ENCODE results near the gene STRC.
"Not testable (repeated sequence)": the region's sequence is repeated elsewhere in the genome, so short reads cannot be mapped to it uniquely, and the experiment has no call there.

STRC gene

DNA sequence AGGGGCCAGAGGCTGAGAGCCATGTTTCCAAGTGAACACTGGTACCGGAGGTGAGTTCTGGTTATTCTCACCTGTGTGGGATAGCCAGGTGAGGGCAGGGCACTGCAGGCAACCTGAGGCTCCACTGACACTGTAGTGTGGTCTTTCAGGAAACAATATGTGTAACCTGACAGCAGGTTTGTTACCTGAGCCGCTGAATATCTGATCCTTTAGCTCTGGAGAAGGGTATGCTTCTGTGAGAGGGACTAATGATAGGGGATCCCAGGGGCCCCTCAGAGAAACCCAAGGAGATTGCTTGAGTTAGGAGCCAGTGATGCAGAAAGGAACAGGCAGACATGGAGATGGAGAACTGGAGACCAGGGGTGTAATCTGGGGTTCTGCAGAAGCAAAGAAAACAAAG lies at the start of gene STRC:
Gene STRC (minus strand): TSS at position 101 of the 400 bp plus-strand sequence. CDS start 78 bp downstream, at position 23.
- not testable (repeated sequence) for DNase-seq

DNA sequence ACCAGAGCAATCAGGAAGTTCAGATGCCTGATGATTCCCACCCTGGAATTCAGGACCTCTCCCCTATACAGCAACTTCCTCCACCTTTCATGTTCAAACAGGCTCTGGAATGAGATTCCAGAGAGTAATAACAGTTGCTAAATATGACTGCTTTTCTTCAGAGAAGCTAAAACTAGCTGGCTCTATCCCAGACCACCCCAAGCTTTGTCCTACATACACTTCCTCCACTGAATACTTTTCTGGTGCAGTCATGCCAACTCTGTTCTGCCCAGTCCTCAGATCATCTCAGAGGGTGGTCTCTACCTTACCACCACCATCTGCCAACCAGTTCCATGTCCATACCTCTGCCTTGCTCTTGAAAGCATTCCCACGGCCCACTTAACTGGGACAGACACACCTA lies 47.6 kb upstream of the STRC start:
- not testable (repeated sequence) for DNase-seq

DNA sequence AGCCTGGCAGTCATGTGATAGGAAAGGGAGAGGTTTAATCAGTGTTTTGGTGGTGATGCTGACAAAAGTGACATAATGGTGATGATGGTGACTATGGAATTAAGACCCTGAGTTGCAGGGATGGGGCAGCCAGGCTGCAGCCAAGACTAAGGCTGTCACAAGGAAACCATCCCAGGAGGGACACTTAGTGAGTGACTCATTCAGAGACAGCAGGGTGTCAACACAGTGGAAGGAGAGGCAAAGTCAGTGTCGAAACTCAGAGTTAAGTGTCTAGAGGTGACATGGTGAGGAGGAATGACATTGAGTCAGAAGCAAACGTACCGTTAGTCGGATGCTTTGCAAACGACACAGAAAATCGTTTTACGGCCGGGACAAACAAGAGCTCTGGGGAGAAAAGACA lies 44.7 kb upstream of the STRC start:
- DNase-seq, result not testable (repeated sequence)

DNA sequence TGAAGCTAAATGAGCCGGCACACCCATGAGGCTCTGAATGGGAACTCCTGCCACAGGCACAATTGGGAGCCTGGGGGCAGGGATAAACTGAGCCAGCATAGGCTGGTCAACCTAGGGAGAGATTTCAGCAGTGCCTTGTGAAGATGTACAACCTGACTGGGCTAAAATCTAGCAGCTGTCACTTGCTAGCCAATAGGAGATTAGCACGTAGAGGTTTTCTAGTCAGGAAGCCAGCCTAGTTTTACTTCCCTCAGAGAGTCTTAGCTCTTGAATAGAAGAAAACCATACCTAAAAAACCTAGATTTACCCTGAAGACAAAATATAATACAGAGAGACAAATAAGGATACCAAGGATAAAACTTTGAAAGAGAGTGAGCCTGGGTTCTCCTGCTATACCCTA lies 43.7 kb upstream of the STRC start:
- not testable (repeated sequence) for DNase-seq

DNA sequence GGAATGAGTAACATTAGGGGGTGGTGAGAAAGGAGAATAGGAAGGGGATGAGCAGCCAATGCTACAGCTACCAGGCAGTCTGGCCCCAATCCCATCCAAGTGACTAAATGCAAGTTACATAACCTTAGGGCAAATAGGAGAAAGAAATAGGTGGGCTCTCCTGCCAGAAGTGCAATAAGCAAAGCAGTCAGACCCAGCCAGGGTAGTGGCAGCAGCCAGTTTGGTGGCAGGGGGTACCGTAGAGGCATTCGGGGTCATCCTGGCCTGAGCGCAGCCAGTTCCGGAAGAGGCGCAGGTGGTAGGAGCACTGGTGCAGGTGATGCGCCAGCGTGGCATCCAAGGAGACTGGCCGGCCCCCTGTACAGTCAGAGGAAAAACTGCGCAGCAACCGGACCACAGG lies 41.1 kb upstream of the STRC start:
- not testable (repeated sequence) for DNase-seq

DNA sequence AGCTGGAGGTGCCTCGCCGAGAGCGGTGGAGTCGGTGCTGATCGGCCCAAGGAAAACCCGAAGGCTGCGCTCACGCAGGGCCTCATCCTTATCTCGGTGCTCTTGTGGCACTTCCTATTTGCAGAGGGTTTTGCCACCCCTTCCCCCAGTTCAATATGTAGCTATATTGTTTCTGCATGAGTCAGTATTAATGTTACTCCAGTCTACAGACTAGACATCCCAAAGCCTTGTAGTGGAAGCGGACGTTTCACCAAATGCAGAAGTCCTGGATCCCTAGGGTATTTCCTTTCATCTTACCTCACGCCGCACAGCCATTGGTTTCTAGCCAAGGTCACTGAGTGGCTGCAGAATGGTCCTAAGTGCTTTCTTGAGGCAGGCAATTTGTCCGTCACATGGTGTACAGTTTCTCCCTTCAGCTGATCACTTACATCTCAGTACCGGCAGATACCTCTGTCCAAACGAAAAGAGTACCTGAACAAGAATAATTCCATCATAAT lies 30.9 kb upstream of the STRC start:
- DNase-seq, result not testable (repeated sequence)

DNA sequence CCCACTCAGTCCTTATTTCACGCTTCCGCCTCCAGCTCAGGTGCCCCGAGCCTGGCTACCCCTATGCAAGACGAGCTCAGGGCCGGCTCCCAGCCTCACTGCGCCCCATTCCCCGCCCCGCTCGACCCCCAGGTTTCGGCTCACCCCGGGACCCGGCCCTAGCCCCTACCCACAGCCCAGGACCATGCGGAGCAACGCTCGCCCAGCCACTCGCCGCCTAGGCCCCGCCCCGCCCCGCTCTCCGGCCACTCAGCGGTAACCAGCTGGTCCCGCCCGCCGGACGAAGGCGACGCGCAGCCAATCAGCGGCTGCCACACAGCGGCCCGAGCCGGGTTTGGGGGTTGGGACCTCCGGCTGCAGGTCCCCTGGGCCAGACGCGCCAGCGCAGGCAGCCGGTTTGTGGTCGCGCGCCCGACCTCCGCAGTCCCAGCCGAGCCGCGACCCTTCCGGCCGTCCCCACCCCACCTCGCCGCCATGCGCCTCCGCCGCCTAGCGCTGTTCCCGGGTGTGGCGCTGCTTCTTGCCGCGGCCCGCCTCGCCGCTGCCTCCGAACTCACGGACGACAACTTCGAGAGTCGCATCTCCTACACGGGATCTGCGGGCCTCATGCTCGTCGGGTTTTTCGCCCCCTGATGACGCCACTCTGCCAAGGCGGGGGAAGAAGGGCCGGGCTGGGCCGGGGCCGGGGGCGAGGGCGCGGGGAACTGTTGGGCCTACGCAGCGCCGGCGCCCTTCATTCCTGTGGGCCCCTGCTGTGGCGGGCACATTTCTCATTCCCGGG lies 30.2 kb upstream of the STRC start, which contains the start of gene CATSPER2:
Gene CATSPER2 (minus strand): TSS at position 196 of the 781 bp plus-strand sequence. CDS start 783 bp downstream, outside the sequence.
- no peak for DNase-seq

DNA sequence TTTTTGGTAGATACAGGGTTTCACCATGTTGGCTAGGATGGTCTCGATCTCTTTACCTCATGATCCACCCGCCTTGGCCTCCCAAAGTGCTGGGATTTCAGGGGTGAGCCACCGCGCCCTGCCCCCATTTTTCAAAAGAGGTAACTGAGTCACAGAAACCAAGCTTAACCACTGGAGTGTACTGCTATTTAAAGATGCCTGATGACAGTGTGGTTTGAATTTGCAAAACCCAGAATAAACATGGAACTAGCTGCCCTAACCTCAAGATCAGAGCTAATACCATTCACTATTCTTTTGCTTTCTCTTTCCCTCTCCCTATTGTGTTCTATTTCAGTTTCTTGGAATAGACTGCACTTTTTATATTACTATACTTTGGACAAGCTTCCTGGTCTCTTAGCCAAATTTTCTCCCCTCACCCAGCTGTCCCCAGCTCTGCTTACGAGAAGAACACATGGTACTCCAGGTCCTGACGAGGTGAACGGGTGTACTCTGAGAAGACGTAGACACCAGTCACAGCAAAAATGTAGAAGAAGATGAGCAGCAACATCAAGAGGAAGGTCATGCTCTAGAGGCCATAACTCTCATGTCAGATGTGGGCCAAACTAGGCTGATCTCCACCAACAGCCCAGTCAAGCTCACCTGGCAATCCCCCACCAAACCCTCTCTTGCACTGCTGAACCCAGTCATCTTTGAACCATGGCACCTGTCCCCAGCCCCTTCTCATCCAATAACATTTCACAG lies 20.0 kb upstream of the STRC start:
- not testable (repeated sequence) for DNase-seq

DNA sequence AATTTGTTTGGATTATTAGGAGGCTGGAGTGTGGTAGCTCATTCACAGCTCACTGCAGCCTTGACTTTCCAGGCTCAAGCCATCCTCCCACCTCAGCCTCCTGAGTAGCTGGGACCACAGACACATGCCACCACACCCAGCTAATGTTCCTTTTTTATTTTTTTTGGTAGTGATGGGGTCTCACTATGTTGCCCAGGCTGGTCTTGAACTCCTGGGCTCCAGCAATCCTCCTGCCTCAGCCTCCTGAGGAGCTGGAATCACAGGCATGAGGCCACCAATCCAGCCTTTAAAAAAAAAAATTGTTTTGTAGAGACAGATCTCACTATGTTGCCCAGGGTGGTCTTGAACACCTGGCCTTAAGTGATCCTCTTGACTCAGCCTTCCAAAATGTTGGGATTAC lies 8.3 kb upstream of the STRC start:
- DNase-seq, result not testable (repeated sequence)

DNA sequence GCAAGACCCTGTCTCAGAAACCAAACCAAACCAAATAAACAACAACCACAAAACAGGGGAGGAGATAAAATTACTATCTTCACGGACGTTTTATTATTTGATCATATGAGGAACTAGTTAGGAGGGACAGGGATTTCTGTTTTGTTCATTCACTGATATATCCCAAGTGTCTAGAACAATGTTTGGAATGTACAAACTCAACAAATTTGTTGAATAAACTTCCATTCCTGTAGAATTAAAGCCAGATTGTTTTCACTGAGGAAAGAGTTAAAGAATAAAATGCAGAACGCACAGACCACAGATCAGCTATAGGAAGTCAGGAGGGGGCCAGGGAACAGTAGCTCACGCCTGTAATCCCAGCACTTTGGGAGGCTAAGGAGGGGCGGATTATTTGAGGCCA lies 6.5 kb upstream of the STRC start:
- DNase-seq, result no peak

DNA sequence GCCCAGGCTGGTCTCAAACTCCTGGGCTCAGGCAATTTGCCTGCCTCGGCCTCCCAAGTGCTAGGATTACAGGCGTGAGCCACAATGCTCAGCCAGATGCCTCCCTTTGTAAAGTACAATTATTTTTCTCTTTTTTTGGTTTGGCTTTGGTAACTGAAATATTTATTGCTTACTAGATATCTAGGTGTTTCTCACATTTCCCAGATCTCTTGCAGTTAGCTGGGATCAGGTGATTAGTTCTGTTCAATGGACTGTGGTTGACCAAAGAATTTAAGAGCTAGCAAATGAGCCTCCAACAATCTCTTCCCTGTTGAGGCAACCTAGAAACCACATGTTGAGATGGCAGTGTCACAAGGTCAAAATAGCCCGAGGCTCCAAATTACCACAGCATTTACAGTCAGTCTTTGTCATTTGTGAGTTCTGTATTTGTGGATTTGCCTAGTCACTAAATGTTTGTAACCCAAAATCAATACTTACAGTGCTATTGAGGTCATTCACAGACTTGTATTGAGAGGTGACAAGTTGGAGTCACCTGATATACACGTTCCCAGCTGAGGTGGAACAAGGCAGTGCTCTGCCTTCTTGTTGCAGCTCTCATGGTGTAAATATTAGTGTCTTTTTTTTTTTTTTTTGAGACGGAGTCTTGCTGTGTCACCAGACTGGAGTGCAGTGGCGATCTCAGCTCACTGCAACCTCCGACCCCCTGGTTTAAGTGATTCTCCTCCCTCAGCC lies 3.6 kb upstream of the STRC start:
- DNase-seq, result not testable (repeated sequence)

DNA sequence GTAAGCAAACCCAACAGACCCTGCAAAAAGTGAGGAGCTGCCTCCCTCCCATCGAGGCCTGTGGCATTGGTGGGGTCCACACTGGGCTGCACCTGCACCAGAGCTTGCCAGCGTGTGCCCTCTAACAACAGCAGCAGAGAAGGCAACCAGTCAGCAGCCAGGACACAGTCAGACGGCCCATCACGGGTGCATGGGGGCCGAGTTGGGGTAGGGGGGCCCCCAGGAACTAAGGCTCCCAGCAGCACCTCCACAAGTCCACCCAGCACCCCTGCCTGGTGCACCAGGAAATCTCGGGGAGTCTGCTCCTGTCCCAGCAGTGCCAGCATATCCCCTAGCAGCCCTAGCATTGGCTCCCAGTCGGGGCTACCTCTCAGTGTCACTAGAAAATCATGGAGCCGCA lies 850 bp downstream of the STRC start:
- DNase-seq, result not testable (repeated sequence)

DNA sequence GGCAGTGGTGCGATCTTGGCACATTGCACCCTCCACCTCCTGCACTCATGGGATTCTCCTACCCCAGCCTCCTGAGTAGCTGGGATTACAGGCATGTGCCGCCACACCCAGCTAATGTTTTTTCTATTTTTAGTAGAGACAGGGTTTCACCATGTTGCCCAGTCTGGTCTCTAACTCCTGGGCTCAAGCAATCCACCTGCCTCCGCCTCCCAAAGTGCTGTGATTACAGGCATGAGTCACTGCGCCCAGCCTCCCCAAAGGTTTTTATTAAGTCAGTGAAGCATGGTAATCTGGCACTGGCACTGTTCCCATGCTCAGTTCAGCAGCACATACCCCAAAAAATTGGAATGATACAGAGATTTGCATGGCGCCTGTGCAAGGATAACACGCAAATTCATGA lies 16.4 kb downstream of the STRC start:
- not testable (repeated sequence) for DNase-seq

DNA sequence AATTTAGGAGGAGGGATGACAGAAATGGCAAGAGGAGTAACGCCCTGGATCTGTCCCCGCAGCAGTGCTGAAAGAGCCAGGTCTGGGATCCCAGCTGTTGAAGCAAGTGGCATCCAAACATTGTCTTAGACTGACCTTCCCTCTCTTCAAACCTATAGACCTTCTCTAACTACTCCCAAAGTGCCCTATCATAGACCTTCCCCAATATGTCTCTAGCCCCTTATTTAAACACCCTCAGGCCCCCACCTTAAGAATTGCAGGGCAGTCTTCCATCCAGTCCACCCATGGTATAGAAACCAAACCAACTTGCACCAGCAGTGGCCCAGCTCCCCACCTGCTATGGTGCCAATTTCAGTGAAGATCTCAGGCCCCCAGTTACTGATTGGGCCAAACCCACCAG lies 18.4 kb downstream of the STRC start:
- DNase-seq, result not testable (repeated sequence)

DNA sequence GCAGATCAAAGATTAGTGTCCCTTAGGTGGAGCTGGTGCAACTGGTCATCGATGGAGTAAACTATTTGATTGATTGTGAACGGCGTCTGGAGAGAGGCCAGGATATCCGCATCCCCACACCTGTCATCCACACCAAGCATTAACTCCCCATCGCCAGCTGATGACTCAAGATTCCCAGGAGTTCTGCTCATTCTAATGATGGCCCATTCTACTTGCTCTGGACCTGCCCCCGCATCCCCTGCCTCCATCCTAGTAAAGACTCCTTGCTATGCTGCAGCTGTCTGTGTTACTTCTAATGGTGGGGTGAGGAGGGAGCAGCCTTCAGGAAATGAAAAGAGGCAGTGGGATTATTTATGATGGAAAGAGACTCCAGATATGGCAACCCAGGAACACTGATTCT lies 19.5 kb downstream of the STRC start:
- DNase-seq, result not testable (repeated sequence)

DNA sequence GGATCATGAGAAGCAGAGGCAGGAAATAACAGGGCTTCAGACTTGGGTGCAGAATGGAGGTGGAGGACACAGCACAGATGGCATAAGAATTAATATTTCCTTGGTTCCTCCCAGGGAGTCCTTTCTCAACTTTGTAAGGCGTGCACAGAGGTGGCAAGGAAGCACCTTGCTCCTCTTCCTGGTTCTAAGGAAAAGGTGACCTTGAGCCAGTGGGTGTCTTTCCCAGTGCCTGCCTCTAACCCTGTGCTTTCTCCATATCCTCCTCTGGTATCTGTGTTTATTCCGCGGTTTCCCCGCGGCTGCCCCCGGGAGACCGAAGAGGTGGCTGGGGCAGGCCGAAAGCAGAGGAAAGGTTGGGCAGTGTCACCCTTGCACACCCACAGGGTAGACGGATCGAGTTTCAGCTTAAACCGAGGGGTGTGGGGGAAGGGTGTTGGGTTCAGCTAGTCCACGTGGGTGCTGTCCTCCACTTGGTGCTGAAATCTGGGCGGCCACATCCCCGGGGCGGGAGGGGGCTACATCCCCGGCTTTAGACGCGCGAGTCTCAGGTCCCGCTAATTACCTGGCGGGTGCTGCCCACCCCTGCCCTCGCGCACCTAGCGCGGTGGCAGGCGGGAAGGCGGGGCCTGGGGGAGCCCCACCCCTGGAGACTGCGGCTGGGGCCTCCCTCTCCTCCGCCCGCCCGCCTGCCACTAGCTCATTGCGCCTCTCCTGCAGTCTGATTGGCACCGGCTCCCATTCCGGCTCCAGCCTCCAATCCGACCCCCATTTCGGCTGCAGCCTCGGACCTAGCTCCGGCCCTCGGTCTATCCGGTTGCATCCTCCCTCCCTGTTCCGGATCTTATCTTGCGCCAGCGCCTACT lies 25.0 kb downstream of the STRC start, which contains the start of gene CKMT1B:
Gene CKMT1B (plus strand): TSS at position 700 of the 863 bp plus-strand sequence. CDS start 192 bp downstream, outside the sequence.
- not testable (repeated sequence) for DNase-seq

DNA sequence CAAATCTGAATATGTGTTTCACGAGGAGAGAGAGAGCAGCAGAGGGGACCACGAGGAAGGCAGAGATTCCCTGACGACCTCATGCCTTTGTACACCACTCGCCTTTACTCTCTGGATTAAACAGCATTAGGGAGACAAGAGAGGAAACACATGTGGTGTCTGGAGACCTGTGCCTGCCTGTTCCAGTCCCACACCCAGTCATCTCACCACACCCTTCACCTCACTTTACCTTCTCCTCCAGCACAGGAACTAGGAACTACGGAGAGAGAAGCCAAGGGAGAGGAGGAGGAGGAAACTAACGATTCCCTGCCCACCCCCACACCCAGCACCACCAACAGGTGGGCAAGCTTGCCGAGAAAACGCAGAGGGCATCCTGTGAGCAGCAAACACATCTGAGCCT lies 25.8 kb downstream of the STRC start:
- DNase-seq, result not testable (repeated sequence)

DNA sequence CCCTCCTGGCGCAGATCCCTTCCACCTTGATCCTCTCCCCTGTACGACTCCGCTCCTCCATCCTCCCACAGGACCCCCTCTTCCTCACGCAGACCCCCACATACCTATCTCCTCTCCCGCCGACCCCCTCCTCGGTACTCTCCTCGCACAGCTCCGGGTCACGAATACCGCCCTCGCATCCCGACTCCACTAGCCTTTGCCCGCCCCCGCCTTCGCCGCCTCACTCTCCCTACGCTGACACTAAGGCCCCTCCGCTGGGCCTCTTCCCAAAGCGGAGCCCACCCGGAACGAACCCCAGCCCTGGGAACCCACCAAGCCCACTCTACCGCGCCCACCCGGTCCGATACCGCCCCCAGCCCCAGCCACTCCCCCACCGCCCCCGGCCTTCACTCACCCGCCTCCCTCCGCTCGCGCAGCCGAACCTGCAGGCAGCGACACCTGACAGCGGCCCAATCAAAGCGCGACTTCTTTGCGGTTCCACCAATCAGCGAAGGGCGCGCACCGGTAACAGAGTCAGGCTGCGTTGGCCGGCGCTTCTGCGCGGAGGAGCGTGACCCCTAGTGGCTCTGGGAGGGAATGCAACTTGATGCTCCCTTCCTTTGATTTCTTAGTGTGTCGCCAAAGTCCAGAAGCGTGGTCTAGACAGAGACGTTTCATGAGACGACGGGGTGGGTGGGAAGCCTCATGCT lies 28.7 kb downstream of the STRC start, which contains the start of gene PPIP5K1:
Gene PPIP5K1 (minus strand): TSS at position 431 of the 689 bp plus-strand sequence. CDS start 5,704 bp downstream, outside the sequence.
- DNase-seq, result not testable (repeated sequence)

DNA sequence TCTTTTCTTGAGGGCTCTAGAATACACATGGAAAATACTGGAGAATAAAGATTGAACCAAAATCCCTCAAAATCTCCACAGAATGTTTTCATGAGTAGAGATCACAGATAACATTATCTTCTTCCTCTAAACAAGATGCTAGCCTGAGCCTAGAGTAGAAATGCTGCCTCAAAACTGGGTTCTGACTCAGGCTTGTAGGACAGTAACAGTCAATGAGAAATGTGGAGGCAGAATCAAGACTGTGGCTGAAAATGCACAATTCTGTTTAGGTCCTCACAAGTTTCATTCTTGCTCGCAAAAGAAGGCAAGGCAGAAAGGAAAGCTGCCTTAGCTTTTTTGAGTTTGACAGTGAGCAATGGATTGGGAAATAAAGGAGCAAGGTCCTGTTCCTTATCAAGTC lies 44.0 kb downstream of the STRC start:
- not testable (repeated sequence) for DNase-seq

DNA sequence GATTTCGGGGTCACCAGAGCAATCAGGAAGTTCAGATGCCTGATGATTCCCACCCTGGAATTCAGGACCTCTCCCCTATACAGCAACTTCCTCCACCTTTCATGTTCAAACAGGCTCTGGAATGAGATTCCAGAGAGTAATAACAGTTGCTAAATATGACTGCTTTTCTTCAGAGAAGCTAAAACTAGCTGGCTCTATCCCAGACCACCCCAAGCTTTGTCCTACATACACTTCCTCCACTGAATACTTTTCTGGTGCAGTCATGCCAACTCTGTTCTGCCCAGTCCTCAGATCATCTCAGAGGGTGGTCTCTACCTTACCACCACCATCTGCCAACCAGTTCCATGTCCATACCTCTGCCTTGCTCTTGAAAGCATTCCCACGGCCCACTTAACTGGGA lies 52.0 kb downstream of the STRC start:
- not testable (repeated sequence) for DNase-seq

DNA sequence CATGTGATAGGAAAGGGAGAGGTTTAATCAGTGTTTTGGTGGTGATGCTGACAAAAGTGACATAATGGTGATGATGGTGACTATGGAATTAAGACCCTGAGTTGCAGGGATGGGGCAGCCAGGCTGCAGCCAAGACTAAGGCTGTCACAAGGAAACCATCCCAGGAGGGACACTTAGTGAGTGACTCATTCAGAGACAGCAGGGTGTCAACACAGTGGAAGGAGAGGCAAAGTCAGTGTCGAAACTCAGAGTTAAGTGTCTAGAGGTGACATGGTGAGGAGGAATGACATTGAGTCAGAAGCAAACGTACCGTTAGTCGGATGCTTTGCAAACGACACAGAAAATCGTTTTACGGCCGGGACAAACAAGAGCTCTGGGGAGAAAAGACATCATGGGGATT lies 54.8 kb downstream of the STRC start:
- DNase-seq, result not testable (repeated sequence)

Data from stimulated activated CD4-positive, alpha-beta T cell treated with anti-CD3 and anti-CD28 coated beads, Interleukin-12 subunit alpha, Interleukin-12 subunit beta, amount 100 ng/mL, for 4 hours (primary cell).